ENCODE data around the gene GPD2.

GRCh38 chr2:156536534-156536933 is 100.4 kb downstream of the GPD2 start:
- TF ChIP-seq POLR2A (IDR thresholded peaks at IDR 0.05) (no peak), CTCF (IDR thresholded peaks at IDR 0.05) (no peak), POLR2AphosphoS5 (IDR thresholded peaks at IDR 0.05) (no peak)

Data from breast epithelium (tissue), 3 donors.